Neutrophil (primary cell): ENCODE measurements around the gene TMEM63B.

ENCODE experiments used
- H3K27ac ChIP-seq: fragments of 200-600 bp; sonication (generic); 2 replicates; pipeline ENCODE4 v1.5.1; 2016; ENCODE audit warnings: mild to moderate bottlenecking, moderate library complexity
- H3K27me3 ChIP-seq: fragments of 200-600 bp; sonication (generic); 2 replicates; pipeline ENCODE4 v1.6.0; 2016; ENCODE audit warnings: mild to moderate bottlenecking
- H3K36me3 ChIP-seq: fragments of 200-600 bp; sonication (generic); 2 replicates; pipeline ENCODE4 v1.5.1; 2017
- H3K4me1 ChIP-seq, 2 experiments: fragments of 200-600 bp in 1 of 2; sonication (generic) in 1 of 2; 1 replicate in 1 of 2; 2 replicates in 1 of 2; pipeline versions ENCODE4 v1.5.1 to v1.6.1; 2013 to 2016; ENCODE audit warnings: low read depth in 1 of 2, low read length in 1 of 2, mild to moderate bottlenecking in 1 of 2, moderate library complexity in 1 of 2; ENCODE audit not compliant: control insufficient read depth in 1 of 2, insufficient read depth in 1 of 2
- H3K4me3 ChIP-seq, 2 experiments: fragments of 200-600 bp in 1 of 2; sonication (generic) in 1 of 2; 1 replicate in 1 of 2; 2 replicates in 1 of 2; pipeline ENCODE4 v1.5.1; 2013 to 2016; ENCODE audit warnings: low read depth in 1 of 2, low read length in 1 of 2, mild to moderate bottlenecking in 1 of 2, moderate library complexity in 1 of 2
- H3K9me3 ChIP-seq: fragments of 200-600 bp; sonication (generic); 2 replicates; pipeline ENCODE4 v1.5.1; 2016
- CTCF ChIP-seq: fragments of 200-600 bp; sonication (generic); IDR thresholded peaks from 2 replicates; pipeline ENCODE4 v1.5.1; 2016; ENCODE audit warnings: antibody characterized with exemption

TMEM63B gene

DNA sequence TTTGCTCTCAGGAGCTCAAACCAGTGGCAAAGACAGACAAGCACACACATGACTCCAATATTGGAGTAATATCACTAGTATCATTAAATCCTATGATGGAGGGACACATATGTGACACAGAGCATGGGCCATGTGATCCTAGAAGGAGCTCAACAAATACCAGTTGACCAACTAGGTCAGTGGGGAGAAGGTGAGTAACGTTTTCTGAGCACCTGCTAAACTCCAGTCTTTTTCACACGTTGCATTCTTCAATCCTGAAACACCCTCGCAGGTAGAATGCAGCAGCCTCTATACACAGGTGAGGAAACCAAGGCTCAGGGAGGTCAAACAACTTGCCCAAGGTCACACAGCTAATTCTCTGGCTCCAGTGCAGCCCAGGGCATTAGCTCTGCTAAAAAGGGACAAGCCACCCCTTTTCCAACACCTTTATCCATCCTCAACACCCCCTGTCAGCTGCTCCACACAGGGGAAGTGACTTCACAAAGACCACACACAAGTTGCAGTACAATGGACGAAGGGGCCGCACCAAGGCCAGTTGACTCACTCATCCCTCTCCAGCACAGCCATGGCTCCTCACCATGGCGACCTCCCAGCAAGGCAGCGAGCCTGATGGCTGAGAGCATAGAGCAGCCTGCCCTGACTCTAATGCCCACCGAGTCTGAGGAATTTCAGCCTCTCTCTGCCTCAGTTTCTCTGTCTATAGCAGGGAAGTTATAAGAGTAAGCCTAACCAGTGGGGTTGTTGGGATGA lies 35.7 kb downstream of the TMEM63B start:
- Histone ChIP-seq H3K4me1 (no peaks in the 10 kb centered on the region), H3K4me3 (no peak overlapping the region), H3K36me3 (no peaks in the 10 kb centered on the region), H3K9me3 (no peaks in the 10 kb centered on the region), H3K27me3 (peaks cover 7% of the 10 kb centered on the region), H3K27ac (no peak overlapping the region)
- no peak for TF ChIP-seq CTCF

DNA sequence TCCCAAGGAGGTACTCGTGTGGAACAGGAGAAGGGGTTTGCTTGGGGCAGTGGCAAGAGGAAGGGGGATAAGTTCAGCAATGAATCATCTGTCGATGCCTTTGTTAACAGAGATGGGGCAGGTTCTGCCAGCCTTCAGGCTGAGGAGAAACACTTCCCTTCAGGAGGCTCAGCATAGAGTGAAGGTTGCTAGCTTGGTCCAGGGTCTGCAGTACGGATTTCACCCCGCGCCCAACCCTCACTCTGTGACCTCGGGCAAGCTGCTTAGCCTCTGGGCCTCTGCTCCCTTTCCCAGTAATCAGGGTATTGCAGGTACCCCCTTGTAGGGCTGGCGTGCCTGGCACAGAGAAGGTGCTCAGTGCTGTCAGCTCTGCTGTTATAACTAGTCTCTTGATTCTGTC lies 38.8 kb downstream of the TMEM63B start:
- Histone ChIP-seq H3K4me3 (no peak overlapping the region), H3K36me3 (no peaks in the 10 kb centered on the region), H3K27ac (no peak overlapping the region), H3K4me1 (no peaks in the 10 kb centered on the region), H3K9me3 (no peaks in the 10 kb centered on the region), H3K27me3 (peaks cover 7% of the 10 kb centered on the region)
- no peak for TF ChIP-seq CTCF

DNA sequence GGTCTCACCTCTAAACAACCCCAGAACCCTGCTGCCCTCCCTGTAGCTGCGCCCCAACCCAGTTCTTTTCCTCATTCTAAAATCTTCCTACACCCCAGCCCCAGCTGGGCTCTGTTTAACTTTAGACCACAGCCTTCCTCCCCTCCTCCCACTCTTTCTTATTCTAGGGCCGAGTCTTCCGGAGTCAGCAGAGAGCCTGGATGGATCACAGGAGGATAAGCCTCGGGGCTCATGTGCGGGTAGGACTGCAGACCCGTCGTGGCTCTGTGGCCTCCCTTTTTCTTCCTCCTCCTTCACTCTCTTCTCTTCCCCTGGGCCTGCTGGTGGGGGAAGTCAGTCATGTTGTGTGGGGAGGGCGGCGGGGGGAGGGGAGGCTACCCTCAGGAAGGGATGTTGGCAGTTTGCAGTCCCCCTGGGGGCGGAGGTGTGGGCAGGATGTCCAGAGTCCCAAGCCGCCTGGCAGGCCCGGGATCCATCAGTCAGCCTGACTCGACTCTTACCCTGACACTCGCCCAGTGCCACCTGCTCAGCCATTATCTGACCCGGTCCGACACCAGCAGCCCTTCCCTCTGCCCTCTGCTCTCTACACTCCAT lies 39.3 kb downstream of the TMEM63B start:
- no peak for TF ChIP-seq CTCF
- H3K4me3 ChIP-seq, result no peak overlapping the region
- no peaks in the 10 kb centered on the region for H3K36me3 ChIP-seq
- H3K27ac ChIP-seq, result no peak overlapping the region
- no peaks in the 10 kb centered on the region for H3K4me1 ChIP-seq
- peaks cover 7% of the 10 kb centered on the region for H3K27me3 ChIP-seq
- H3K9me3 ChIP-seq, result no peaks in the 10 kb centered on the region

DNA sequence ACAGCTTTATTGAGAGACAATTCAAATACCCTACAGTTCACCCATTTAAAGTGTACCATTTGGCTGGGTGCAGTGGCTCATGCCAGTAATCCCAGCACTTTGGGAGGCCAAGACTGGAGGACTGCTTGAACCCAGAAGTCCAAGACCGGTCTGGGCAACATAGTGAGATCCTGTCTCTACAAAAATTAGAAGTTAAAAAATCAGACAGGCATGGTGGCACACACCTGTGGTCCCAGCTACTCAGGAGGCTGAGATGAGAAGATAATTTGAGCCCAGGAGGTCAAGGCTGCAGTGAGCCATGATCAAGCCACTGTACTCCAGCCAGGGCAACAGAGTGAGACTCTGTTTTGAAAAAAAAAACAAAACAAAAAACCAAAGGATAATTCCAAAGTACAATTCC lies 40.2 kb downstream of the TMEM63B start:
- H3K4me1 ChIP-seq, result no peaks in the 10 kb centered on the region
- TF ChIP-seq CTCF, result no peak
- H3K9me3 ChIP-seq, result no peaks in the 10 kb centered on the region
- no peak overlapping the region for H3K4me3 ChIP-seq
- no peak overlapping the region for H3K27ac ChIP-seq
- peaks cover 7% of the 10 kb centered on the region for H3K27me3 ChIP-seq
- no peaks in the 10 kb centered on the region for H3K36me3 ChIP-seq

GRCh38 chr6:44169154-44169553 lies 41.8 kb downstream of the TMEM63B start:
- Histone ChIP-seq H3K27me3 (peaks cover 5% of the 10 kb centered on the region), H3K9me3 (no peaks in the 10 kb centered on the region), H3K4me1 (peaks cover 0 to 3% of the 10 kb centered on the region in 2 experiments), H3K4me3 (no peak overlapping the region), H3K36me3 (no peaks in the 10 kb centered on the region), H3K27ac (no peak overlapping the region)
- TF ChIP-seq CTCF, result no peak
